HCT116 (cell line): ENCODE data around the gene UAP1L1. TPM values are rescaled to one million over a fixed set of nuclear protein-coding genes. Genes with fewer than 3 reads are reported as not detected.

Experiments
- ATAC-seq: fragments of 200-7000 bp; cut with Tn5 transposase; 2 replicates; pipeline ENCODE4 v1.9.1; 2020; ENCODE audit warnings: mild to moderate bottlenecking, moderate library complexity
- BruUV-seq: library from RNA; stranded (reverse); fragments of 400-500 nt; replicated peaks from 2 replicates; lab custom pipeline; 2021; lab: Mats Ljungman, UMichigan
- CTCF ChIA-PET: fragments of 300-600 bp; sonication (Branson Sonifier 250); formaldehyde crosslinking; loops from one replicate; lab custom pipeline; 2021; ENCODE audit warnings: antibody characterized with exemption; lab: Charles Lee
- POLR2A ChIA-PET: fragments of 300-600, 350-600 bp; sonication (Branson Sonifier 250); formaldehyde crosslinking; loops from one replicate; lab custom pipeline; 2021; ENCODE audit warnings: antibody characterized with exemption; lab: Charles Lee
- RAD21 ChIA-PET, 2 experiments: fragments of 300-600 bp; sonication (Branson Sonifier 250); formaldehyde crosslinking; loops; one replicate each; lab custom pipeline; 2023; ENCODE audit warnings: low total read pairs in 2 of 2; ENCODE audit not compliant: uncharacterized antibody in 2 of 2, unreplicated experiment in 2 of 2, low non-redundant PET in 1 of 2; lab: Charles Lee
- DNase-seq: peaks from one replicate; pipeline ENCODE4 v3.0.0-alpha.2; 2010; ENCODE audit warnings: low read depth, low spot score
- H2AFZ ChIP-seq: fragments of 200-600 bp; shearing (Covaris generic), sonication (generic); 2 replicates; pipeline ENCODE4 v1.6.1; 2017; ENCODE audit warnings: low read depth, mixed run types, mixed read lengths, antibody characterized with exemption, low read length; ENCODE audit not compliant: poor library complexity, severe bottlenecking
- H3K27ac ChIP-seq: 2 replicates; pipeline ENCODE4 v1.5.1; 2012; ENCODE audit warnings: low read depth, low read length
- H3K27me3 ChIP-seq: fragments of 200-600 bp; sonication (generic); 2 replicates; pipeline ENCODE4 v1.6.1; 2016; ENCODE audit warnings: mixed run types, low read length, mixed read lengths; ENCODE audit not compliant: insufficient read depth
- H3K36me3 ChIP-seq, 2 experiments: fragments of 200-500 bp in 1 of 2; fragments of 200-600 bp in 1 of 2; sonication (Bioruptor generic) in 1 of 2; sonication (generic) in 1 of 2; 2 replicates each; pipeline versions ENCODE4 v1.5.1 to v1.6.1; 2014 to 2016; ENCODE audit warnings: low read length in 2 of 2, inconsistent platforms in 1 of 2, mixed read lengths in 1 of 2, mixed run types in 1 of 2; ENCODE audit not compliant: insufficient read depth in 2 of 2, control insufficient read depth in 1 of 2
- H3K4me1 ChIP-seq, 2 experiments: fragments of 200-600 bp in 1 of 2; sonication (generic) in 1 of 2; 2 replicates each; pipeline versions ENCODE4 v1.5.1 to v1.6.1; 2012 to 2017; ENCODE audit warnings: low read length in 2 of 2, inconsistent platforms in 1 of 2, mild to moderate bottlenecking in 1 of 2, mixed read lengths in 1 of 2, mixed run types in 1 of 2, moderate library complexity in 1 of 2; ENCODE audit not compliant: insufficient read depth in 2 of 2, control insufficient read depth in 1 of 2
- H3K4me2 ChIP-seq: fragments of 200-600 bp; sonication (generic); 2 replicates; pipeline ENCODE4 v1.6.1; 2017; ENCODE audit warnings: mixed run types, low read length, mixed read lengths
- H3K4me3 ChIP-seq, 2 experiments: fragments of 200-600 bp in 1 of 2; sonication (generic) in 1 of 2; replicated peaks in 1 of 2; 2 replicates each; pipeline ENCODE4 v1.5.1; 2011 to 2016; ENCODE audit warnings: low read length in 2 of 2, control low read depth in 1 of 2, low read depth in 1 of 2, mild to moderate bottlenecking in 1 of 2, mixed read lengths in 1 of 2, mixed run types in 1 of 2
- H3K79me2 ChIP-seq: fragments of 200-600 bp; sonication (generic); 2 replicates; pipeline ENCODE4 v1.6.1; 2017; ENCODE audit warnings: mild to moderate bottlenecking, mixed run types, low read length, moderate library complexity, mixed read lengths; ENCODE audit not compliant: insufficient read depth
- H3K9ac ChIP-seq: fragments of 200-600 bp; sonication (generic); 2 replicates; pipeline ENCODE4 v1.6.1; 2016; ENCODE audit warnings: low read length, mixed read lengths
- H3K9me2 ChIP-seq: fragments of 200-600 bp; sonication (generic), shearing (Covaris generic); 2 replicates; pipeline ENCODE4 v1.6.1; 2017; ENCODE audit warnings: mixed run types, mild to moderate bottlenecking, moderate library complexity; ENCODE audit not compliant: insufficient read depth
- H3K9me3 ChIP-seq, 2 experiments: fragments of 200-500 bp in 1 of 2; fragments of 200-600 bp in 1 of 2; sonication (Bioruptor generic) in 1 of 2; sonication (generic) in 1 of 2; 2 replicates each; pipeline ENCODE4 v1.6.1; 2014 to 2017; ENCODE audit warnings: low read length in 2 of 2, mixed read lengths in 2 of 2, inconsistent platforms in 1 of 2, low read depth in 1 of 2, mild to moderate bottlenecking in 1 of 2, mixed run types in 1 of 2, moderate library complexity in 1 of 2; ENCODE audit not compliant: control insufficient read depth in 1 of 2, insufficient read depth in 1 of 2
- H4K20me1 ChIP-seq: fragments of 200-600 bp; sonication (generic), shearing (Covaris generic); 2 replicates; pipeline ENCODE4 v1.6.1; 2017; ENCODE audit warnings: mixed run types, mild to moderate bottlenecking, moderate library complexity; ENCODE audit not compliant: insufficient read depth
- ATF3 ChIP-seq: IDR thresholded peaks from 2 replicates; pipeline ENCODE4 v1.6.1; 2012
- CBX3 ChIP-seq: IDR thresholded peaks from 2 replicates; pipeline ENCODE4 v1.6.1; 2012; ENCODE audit warnings: low read depth
- CEBPB ChIP-seq: IDR thresholded peaks from 2 replicates; pipeline ENCODE4 v1.6.1; 2012; ENCODE audit warnings: low read depth
- EGR1 ChIP-seq: IDR thresholded peaks from 2 replicates; pipeline ENCODE4 v1.6.1; 2012; ENCODE audit warnings: low read depth
- ELF1 ChIP-seq: IDR thresholded peaks from 2 replicates; pipeline ENCODE4 v1.6.1; 2012; ENCODE audit warnings: low read depth, borderline replicate concordance
- EZH2 ChIP-seq: fragments of 200-600 bp; sonication (generic); IDR thresholded peaks from 2 replicates; pipeline ENCODE4 v1.6.1; 2017; ENCODE audit warnings: antibody characterized with exemption, mixed run types
- EZH2phosphoT487 ChIP-seq: fragments of 200-600 bp; IDR thresholded peaks from 2 replicates; pipeline ENCODE4 v1.6.1; 2018; ENCODE audit warnings: antibody characterized with exemption, borderline replicate concordance
- FOSL1 ChIP-seq: IDR thresholded peaks from 2 replicates; pipeline ENCODE4 v1.6.1; 2012; ENCODE audit warnings: low read depth
- JUND ChIP-seq: IDR thresholded peaks from 2 replicates; pipeline ENCODE4 v1.6.1; 2012
- MAX ChIP-seq: IDR thresholded peaks from 2 replicates; pipeline ENCODE4 v1.6.1; 2012
- POLR2A ChIP-seq: IDR thresholded peaks from 2 replicates; pipeline ENCODE4 v1.7.0; 2011; ENCODE audit warnings: borderline replicate concordance; ENCODE audit not compliant: insufficient read depth, insufficient read length; ENCODE audit errors: extremely low read depth
- POLR2AphosphoS5 ChIP-seq: IDR thresholded peaks from 2 replicates; pipeline ENCODE4 v1.6.1; 2011; ENCODE audit warnings: mild to moderate bottlenecking, low read depth, low read length, moderate library complexity
- RAD21 ChIP-seq: IDR thresholded peaks from 2 replicates; pipeline ENCODE4 v1.6.1; 2012; ENCODE audit warnings: low read depth, mild to moderate bottlenecking
- REST ChIP-seq: IDR thresholded peaks from 2 replicates; pipeline ENCODE4 v1.6.1; 2012; ENCODE audit warnings: low read depth
- SIN3A ChIP-seq: IDR thresholded peaks from 2 replicates; pipeline ENCODE4 v1.6.1; 2012; ENCODE audit warnings: low read depth
- SRF ChIP-seq: IDR thresholded peaks from 2 replicates; pipeline ENCODE4 v1.6.1; 2012; ENCODE audit warnings: low read depth
- TCF7L2 ChIP-seq: IDR thresholded peaks from 2 replicates; pipeline ENCODE4 v1.7.0; 2011; ENCODE audit warnings: borderline replicate concordance, inconsistent platforms; ENCODE audit not compliant: insufficient read depth, insufficient read length; ENCODE audit errors: extremely low read depth
- ZBTB33 ChIP-seq: IDR thresholded peaks from 2 replicates; pipeline ENCODE4 v1.6.1; 2011; ENCODE audit warnings: mild to moderate bottlenecking, low read length, moderate library complexity; ENCODE audit not compliant: insufficient replicate concordance; ENCODE audit errors: extremely low read depth
- ZNF274 ChIP-seq: fragments of 200-500 bp; sonication (Bioruptor generic); IDR thresholded peaks from 2 replicates; pipeline ENCODE4 v1.6.1; 2014; ENCODE audit warnings: mild to moderate bottlenecking, low read depth, low read length, inconsistent platforms
- intact Hi-C: fragments of 100-400 bp; cut with micrococcal nuclease; formaldehyde crosslinking; loops from 2 replicates; pipeline ENCODE4 v1.10.0; 2022
- total RNA-seq: library from RNA; stranded (reverse); gene quantifications from one replicate; pipeline ENCODE4 v1.2.1, GENCODE V29; 2021; ENCODE audit not compliant: unreplicated experiment

Gene UAP1L1
- total RNA-seq, 1 experiment from 2014 or later: 11.0 TPM

- no peak for TF ChIP-seq EZH2
- no peak for TF ChIP-seq MAX
- TF ChIP-seq EZH2phosphoT487: no peak
- TF ChIP-seq SIN3A: no peak
- no peak for TF ChIP-seq SRF
- no peak for TF ChIP-seq CBX3
- TF ChIP-seq TCF7L2: no peak
- no peak for TF ChIP-seq FOSL1
- no peak for TF ChIP-seq CEBPB
- TF ChIP-seq POLR2A: no peak
- TF ChIP-seq ZNF274: no peak
- TF ChIP-seq EGR1: no peak
- no peak for TF ChIP-seq RAD21
- TF ChIP-seq ATF3: no peak
- no peak for TF ChIP-seq ZBTB33
- no peak for TF ChIP-seq JUND
- no peak for TF ChIP-seq ELF1
- no peak for TF ChIP-seq POLR2AphosphoS5
- TF ChIP-seq REST: no peak
- CTCF ChIA-PET: no interaction called here
- Histone ChIP-seq H3K9me2 (no peaks in the 10 kb centered on the region), H3K27ac (no peak overlapping the region), H3K36me3 (peaks cover 7 to 23% of the 10 kb centered on the region in 2 experiments; a peak in 3 of 4 replicates), H3K9ac (no peak overlapping the region), H4K20me1 (no peaks in the 10 kb centered on the region), H2AFZ (no peak overlapping the region), H3K27me3 (no peaks in the 10 kb centered on the region), H3K9me3 (no peaks in the 10 kb centered on the region), H3K4me2 (no peak overlapping the region), H3K79me2 (0 out of 2 replicates have a peak, but pooled peaks cover 3% of the 10 kb centered on the region), H3K4me1 (no peaks in the 10 kb centered on the region), H3K4me3 (no peak overlapping the region)
- RAD21 ChIA-PET: no interaction called here
- intact Hi-C loops: no loop called here
- ATAC-seq (peak; percentile 69), DNase-seq (no peak)
- POLR2A ChIA-PET: no interaction called here
- no TSS peak for BruUV-seq
These were observed 18.6 kb downstream of the UAP1L1 start for GRCh38 chr9:137095664-137096517.
